Gastroesophageal sphincter (tissue), 3 donors: Measurements from ENCODE around the gene ALLC.

Experiments used
- CTCF ChIP-seq, 4 experiments: fragments of 200-600 bp in 2 of 4; fragments of 450-650 bp in 2 of 4; sonication (generic) in 1 of 4; IDR thresholded peaks; one replicate each; pipeline ENCODE4 v1.5.1; 2017 to 2019; ENCODE audit warnings: antibody characterized with exemption in 4 of 4, mild to moderate bottlenecking in 2 of 4, moderate library complexity in 2 of 4
- POLR2AphosphoS5 ChIP-seq: sonication (generic); formaldehyde crosslinking; IDR thresholded peaks from one replicate; pipeline ENCODE4 v1.6.1; 2017; ENCODE audit warnings: antibody characterized with exemption

GRCh38 chr2:3678212-3678611 is 20.2 kb downstream of the ALLC start:
- no peak for TF ChIP-seq CTCF (IDR thresholded peaks at IDR 0.05)
- no peak for TF ChIP-seq POLR2AphosphoS5
